HG03103 (cell line): ENCODE results near the gene KCNN3.

Experiments used
- ATAC-seq: cut with Tn5 transposase; IDR thresholded peaks from one replicate; pipeline ENCODE4 v1.9.1; 2021; ENCODE audit warnings: low read depth; ENCODE audit not compliant: unreplicated experiment

KCNN3 gene

DNA sequence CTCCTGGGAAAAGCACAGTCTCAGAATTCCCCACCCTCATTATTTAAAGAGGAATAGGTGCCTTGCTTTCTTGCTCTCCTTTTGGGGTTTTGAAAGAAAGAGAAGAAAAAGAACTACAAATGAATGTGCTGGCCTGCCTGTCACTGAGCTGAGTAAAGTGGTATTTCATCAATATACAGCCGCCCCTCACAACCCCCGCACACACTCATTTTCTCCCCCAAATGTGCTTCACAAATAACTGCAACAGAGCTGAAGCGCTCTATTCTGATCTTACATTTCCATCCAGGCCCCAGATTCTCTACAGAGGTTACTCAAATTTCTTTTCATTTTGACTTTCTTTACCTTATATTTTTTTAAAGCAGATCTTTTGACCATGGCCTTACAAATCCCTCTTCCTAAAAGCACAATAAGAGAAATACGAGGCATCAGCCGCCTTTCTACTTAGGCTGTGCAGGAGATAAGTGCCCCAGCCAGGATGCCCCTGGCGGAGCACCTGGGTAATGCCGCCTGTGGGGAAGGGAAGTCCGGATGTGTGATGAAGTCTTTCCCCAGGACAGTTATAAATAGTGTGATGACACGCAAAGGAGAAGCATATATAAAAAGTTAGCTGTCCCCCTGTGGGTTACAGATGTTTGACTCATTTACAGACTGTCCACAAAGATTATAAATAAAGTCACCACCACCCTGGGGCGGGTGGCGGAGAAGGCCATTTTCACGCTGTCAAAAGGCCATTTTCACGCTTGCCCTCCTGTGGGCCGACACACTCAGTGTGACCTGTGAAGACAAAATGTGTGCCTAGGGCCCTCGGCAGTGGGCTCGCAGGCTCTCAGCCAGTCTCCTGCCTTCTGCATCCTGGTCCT, 6.5 kb downstream of the KCNN3 start:
- ATAC-seq = no peak

- no peak for ATAC-seq
Observed at GRCh38 chr1:154862907-154863306, 7.2 kb downstream of the KCNN3 start.

GRCh38 chr1:154861607-154862094, 8.4 kb downstream of the KCNN3 start:
- ATAC-seq = no peak

DNA sequence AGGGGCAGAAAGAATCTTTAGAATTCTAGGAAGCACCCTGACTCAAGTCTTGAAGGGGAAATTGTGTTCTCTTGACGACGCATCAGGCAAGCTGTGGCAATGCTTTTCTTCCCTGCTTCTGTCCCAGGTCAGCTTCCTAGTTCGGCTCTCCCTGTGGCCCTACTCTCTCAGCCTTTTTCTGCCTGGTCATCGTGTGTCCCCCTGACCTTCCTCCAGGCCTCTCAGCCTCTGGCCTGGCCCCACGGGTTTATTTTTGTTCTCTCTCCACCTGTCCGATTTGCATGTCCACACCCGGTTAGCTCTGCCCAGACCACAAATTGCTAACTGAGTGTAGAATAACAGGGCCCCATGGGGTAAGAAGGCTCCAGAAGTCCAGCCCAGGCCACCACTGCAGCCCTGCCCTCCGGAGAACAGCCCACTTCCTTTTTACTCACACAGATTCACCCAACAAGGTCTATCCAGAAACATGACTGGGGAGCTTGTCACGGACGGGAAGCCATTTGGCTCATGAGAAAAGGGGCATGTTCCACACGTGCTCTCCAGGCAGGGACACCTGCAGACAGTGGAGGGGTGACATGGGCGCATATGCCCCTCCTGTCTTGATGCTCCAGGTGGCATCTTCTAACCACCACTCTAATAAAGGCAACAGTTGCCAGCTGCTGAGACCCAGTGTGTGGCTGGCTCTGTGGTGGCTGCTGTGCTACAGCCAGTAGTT, 9.8 kb downstream of the KCNN3 start:
- ATAC-seq = peak; percentile 51

DNA sequence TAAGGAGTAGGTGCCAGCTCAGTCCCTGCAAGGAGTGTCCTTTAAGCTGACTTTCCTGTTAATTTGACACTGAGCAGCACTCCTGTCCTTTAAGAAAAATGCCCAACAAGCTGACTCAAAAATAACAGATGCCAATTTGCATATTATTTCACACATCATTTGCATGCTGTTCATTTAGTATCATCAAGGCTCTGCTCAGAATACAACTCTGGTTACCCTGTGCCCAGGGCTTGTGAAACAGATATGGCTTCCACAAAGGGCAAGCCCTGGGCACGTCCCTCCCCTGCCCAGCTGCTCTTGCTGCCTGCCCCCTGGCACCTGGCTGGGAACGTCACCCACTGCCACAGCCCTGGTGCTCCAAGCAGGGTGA, 10.3 kb downstream of the KCNN3 start:
- no peak for ATAC-seq

DNA sequence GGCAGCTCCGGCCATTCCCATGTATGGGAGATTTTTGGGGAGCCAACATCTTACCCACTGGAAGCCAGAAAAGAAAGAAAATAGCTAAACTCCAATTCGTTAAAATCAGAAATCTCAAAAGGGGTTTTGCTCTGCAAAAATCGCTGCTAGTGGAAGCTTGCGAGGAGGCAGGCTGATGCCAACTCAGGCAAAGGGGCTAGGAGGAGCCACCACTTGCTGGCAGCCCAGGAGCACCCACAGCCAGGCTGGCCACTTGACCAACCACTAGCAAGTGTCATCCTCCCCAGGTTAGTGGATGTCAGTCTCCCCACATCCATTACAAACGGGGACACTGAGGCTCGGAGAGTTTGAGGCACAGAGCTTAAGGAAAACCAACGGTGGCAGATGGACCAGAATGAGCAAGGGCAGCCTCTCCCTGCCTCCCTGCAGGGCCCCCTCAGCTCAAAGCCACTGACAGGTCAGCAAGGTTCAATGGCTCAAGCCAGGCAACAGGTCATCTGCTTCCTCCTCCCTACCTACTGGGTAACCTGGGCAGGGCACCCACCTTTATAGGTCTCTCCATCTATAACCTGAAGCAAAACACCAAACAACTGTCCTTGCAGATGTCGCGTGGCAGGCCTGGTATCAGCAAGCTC, 10.8 kb downstream of the KCNN3 start:
- ATAC-seq = no peak

DNA sequence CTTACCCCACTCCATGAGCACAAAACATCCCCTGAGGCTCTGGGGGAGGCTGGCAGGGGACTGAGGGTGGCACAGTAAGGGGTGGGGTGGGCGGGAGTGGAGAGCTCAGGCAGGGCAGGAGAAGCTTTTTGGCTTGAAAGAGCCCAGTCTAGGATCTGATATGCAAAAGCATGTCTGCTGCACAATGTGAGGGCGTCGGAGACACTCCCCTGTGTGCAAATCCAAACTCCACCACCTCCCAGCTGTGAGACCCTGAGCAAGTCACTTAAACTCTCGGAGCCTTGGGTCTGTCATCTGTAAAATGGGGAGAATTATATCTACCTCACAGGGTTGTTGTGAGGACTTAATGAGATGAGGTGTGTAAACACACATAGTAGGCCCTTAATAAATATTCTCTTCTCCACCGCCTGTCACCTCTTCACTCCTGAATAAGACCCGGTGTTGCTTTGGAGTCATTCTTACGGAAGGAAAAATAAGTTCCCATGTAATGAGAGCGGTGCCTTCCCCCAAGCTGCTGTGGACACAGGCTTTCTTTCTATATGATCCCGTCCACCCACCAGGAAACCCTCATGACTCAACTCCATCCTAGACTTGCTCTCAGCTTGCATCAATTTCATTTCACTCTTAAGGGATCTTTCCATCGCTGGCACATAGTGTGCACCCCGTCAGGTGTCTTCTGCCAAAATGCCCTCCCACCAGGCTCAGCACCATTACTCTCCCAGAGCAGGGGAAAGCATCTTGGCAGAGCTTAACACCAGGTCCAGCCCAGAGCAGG, 12.5 kb downstream of the KCNN3 start:
- ATAC-seq = no peak

DNA sequence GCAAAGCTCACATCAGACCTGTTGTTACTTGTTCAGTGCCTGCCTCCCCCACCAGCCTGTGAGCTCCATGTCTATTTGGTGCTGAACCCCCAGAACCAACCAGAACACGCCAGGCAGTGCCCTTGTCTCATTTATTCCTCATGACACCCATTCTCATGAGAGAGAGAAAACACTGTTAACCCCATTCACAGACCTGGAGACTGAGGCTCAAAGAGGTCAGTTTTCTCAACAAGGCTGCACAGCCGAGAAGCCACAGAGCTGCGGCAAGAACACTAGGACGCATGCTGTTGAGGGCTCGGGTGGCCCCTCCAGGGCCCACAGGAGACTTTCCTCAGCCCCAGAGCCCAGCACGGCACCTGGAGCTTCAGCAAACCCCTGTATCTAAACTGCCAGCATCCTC, 13.1 kb downstream of the KCNN3 start:
- no peak for ATAC-seq

DNA sequence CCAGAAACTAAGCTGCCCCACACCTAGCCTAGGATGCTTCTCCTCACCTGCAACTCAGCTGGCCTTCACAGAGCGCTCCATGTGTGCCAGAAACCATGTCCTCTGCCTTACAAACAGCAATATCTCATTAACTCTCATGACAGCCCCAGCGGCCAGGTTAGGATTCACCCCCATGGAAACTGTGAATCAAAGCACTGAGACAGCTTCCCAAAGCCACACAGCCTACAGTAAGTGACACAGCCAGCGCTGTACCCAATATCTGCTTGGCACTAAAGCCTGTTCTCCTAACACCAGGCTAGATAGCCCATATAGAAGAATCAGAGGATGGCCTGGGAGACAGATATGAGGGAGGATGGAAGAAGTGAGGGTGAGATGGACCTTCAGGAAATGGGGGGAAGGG, 13.5 kb downstream of the KCNN3 start:
- ATAC-seq = no peak

DNA sequence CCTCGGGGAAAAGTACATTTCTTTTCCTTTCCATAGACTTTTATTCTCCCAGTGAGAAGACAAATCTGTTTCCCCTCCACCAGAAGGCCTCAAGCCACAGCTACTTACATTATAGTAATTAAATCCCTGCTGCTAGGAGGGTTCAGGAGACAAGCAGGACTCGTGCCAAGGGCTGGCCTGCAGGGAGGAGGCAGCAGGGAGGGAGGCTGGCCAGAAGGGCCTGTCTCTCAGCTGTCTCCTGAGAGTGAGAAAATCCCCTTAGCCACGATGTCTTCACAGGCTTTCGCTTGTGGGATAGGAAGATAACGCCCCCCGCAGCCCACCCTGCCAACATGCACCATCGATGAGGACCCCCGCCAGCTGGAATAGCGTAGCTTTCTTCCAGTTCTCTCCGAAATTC, 14.0 kb downstream of the KCNN3 start:
- ATAC-seq = no peak

DNA sequence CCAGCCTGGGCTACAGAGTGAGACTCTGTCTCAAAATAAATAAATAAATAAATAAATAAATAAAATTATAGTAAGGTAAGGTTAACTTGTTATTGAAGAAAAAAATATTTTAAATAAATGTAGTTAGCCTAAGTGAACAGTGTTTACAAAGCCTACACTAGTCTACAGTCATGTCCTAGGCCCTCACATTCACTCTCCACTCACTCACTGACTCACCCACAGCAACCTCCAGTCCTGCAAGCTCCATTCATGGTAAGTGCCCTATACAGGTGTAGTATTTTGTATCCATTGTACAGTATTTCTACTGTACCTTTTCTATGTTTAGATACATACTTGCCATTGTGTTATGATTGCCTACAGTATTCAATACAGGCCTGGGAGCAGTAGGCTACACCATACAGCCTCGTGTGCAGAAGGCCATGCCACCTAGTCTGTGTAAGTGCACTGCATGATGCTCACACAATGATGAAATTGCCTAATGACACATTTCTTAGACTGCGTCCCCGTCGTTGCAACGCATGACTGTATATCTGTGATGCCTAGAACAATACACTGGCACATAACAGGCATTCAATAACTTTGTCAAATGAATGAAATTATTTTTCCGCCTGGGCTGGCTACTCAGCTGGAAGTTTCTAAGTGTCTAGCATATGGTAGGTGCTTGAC, 14.8 kb downstream of the KCNN3 start:
- no peak for ATAC-seq

- no peak for ATAC-seq
Observed at GRCh38 chr1:154852845-154853244, 17.2 kb downstream of the KCNN3 start.

GRCh38 chr1:154851392-154852177, 18.5 kb downstream of the KCNN3 start:
- ATAC-seq = no peak

DNA sequence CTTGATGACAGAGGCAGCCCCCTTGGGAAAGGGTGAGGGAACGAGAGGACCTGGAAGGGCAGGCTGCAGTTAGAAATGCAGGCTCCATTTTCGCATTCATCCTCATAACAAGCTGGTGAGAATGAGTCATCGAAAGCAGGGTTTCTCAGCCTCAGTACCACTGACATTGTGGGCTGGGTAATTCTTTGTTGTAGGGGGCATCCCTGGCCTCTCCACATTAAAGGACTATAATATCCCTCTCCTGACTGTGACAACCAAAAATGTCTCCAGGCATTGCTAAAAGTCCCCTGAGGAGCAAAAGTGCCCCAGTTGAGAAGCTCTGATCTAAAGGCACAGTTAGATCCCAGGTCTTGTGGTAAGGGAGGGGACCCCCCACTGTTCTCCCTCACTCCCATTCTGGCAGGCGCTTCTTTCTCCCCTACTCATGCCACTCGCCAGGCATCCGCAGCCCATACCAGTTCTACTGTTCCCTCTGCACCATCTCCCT, 20.4 kb downstream of the KCNN3 start:
- no peak for ATAC-seq

GRCh38 chr1:154848983-154849382, 21.1 kb downstream of the KCNN3 start:
- ATAC-seq = no peak

- ATAC-seq = no peak
Observed at GRCh38 chr1:154847891-154848290, 22.2 kb downstream of the KCNN3 start.

DNA sequence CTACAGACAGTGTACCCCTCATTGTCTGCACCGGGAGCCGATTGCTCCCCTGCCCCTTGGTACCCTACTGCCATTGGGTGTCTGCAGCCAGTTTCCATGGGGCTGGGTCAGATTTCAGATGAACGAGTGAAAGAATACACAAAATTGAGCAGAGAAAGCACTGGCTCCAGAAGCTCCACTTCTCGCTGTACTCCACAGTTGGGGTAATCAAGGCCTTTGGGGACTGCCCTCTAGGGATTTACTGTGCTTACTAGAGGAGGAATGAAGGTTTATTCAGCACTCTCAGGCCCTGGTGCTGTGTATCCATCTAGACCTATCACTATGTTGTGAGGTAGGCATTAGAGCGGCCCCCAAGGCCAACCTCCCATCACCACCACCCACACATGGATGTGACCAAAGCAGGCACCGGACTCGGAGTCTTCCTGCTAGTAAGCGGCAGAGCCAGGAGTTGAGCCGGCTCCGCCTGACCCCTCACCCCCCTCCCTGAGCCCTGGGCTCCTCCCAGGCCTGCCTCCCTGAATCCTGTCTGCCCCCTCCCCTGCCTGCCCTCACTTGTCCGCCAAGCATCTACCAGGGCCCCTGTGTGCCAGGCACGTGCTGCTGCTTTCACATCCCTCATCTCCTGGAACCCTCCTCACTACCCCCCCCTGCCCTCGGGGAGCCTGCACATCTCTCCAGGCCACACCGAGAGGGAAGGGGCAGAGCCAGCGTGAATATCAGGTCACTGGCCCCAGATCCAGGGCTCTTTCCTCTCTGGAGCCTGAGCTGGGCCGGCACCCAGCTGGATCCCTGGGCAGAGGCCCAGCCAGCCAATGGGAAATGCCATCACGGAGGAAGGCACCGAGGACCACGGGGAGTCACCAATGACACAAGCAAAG, 23.3 kb downstream of the KCNN3 start:
- ATAC-seq = no peak

- no peak for ATAC-seq
Observed at GRCh38 chr1:154845879-154846278, 24.2 kb downstream of the KCNN3 start.
